ENCODE measurements around the gene MYG1. TPM values are rescaled to one million over a fixed set of nuclear protein-coding genes. Genes with fewer than 3 reads are reported as not detected.

The MYG1 gene
- total RNA-seq, 2 experiments from 2014 or later = 53.4 to 64.9 TPM

DNA sequence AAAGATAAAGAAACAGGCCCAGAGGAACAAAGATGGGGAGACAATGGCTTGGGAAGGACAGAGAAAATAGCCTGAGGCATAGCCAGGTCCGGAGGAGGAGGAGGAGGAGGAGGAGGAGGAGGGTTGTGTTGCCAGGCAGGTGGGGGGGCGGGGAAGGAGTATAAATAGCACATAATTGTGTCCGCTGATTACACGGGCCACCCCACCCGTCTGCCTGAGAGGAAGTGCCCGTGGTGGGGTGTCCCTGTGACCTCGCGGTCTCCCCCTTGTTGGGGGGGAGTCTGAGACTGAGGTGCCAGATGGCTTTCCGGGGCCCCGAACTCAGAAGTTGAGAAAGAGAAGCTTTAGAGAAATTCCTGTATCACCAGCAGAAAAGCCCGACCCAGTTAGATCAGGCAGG, 38.5 kb downstream of the MYG1 start:
- Histone ChIP-seq H3K9me2 (ENCODE audit: insufficient read depth, low read length) (no peaks in the 10 kb centered on the region), H4K20me1 (ENCODE audit: insufficient read depth, low read length) (no peaks in the 10 kb centered on the region), H3K27ac (ENCODE audit: low read depth, low read length, poor library complexity, severe bottlenecking) (no peak overlapping the region), H3K79me2 (ENCODE audit: insufficient read depth, low read depth, low read length) (no peaks in the 10 kb centered on the region), H2AFZ (ENCODE audit: low read length) (no peak overlapping the region), H3K4me2 (ENCODE audit: low read length) (no peak overlapping the region), H3K4me1 (ENCODE audit: insufficient read depth, low read length, poor library complexity, severe bottlenecking) (no peaks in the 10 kb centered on the region), H3K4me3 (ENCODE audit: low read depth, low read length, poor library complexity, severe bottlenecking) (no peak overlapping the region), H3K36me3 (ENCODE audit: insufficient read depth, low read length) (no peaks in the 10 kb centered on the region), H3K9me3 (ENCODE audit: low read length) (no peaks in the 10 kb centered on the region)
- POLR2A ChIA-PET = interaction anchor here (0.6 kb wide), 1 partner anchor 138 kb away, joined by 6 read pairs; no protein-coding TSS in a partner anchor
- no TSS peak for BruUV-seq (replicated peaks)
- CTCF ChIA-PET (ENCODE audit: unreplicated experiment) = no interaction called here
- intact Hi-C loops (cut with micrococcal nuclease; ENCODE audit: unreplicated experiment) = no loop called here
- DNase-seq (ENCODE audit: low spot score) = no peak
- TF ChIP-seq, protein P1, sequence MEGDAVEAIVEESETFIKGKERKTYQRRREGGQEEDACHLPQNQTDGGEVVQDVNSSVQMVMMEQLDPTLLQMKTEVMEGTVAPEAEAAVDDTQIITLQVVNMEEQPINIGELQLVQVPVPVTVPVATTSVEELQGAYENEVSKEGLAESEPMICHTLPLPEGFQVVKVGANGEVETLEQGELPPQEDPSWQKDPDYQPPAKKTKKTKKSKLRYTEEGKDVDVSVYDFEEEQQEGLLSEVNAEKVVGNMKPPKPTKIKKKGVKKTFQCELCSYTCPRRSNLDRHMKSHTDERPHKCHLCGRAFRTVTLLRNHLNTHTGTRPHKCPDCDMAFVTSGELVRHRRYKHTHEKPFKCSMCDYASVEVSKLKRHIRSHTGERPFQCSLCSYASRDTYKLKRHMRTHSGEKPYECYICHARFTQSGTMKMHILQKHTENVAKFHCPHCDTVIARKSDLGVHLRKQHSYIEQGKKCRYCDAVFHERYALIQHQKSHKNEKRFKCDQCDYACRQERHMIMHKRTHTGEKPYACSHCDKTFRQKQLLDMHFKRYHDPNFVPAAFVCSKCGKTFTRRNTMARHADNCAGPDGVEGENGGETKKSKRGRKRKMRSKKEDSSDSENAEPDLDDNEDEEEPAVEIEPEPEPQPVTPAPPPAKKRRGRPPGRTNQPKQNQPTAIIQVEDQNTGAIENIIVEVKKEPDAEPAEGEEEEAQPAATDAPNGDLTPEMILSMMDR (conservative IDR thresholded peaks at IDR 0.05; ENCODE audit: low read length) = no peak
- TF ChIP-seq EZH2phosphoT487 (IDR thresholded peaks at IDR 0.05; ENCODE audit: borderline replicate concordance, low read depth, low read length) = no peak

DNA sequence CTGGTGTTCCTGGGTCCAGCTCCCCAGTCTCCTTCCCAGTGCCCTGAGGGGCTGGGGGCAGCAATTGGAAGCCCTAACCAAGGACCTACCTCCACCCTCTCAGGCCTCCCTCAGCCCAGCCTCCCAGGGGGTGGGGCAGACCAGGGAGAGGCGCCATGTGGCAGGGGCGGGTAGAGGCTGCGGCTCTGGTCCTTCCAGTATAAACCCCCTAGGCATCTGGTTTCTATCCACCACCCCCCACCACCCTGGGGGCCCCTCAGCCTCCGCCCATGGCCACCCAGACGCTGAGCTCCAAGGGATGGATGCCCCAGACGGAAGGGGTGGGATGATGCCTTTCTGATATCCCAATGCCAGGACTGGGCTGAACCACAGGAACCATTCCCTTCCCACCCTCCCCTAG, 39.4 kb downstream of the MYG1 start:
- TF ChIP-seq, protein P1 (conservative IDR thresholded peaks at IDR 0.05; ENCODE audit: low read length) = no peak
- Histone ChIP-seq H3K9me2 (ENCODE audit: insufficient read depth, low read length) (no peaks in the 10 kb centered on the region), H4K20me1 (ENCODE audit: insufficient read depth, low read length) (no peaks in the 10 kb centered on the region), H3K4me2 (ENCODE audit: low read length) (no peak overlapping the region), H3K9me3 (ENCODE audit: low read length) (no peaks in the 10 kb centered on the region), H3K79me2 (ENCODE audit: insufficient read depth, low read depth, low read length) (no peaks in the 10 kb centered on the region), H3K4me1 (ENCODE audit: insufficient read depth, low read length, poor library complexity, severe bottlenecking) (peaks cover under 1% of the 10 kb centered on the region), H3K4me3 (ENCODE audit: low read depth, low read length, poor library complexity, severe bottlenecking) (no peak overlapping the region), H3K27ac (ENCODE audit: low read depth, low read length, poor library complexity, severe bottlenecking) (no peak overlapping the region), H2AFZ (ENCODE audit: low read length) (no peak overlapping the region), H3K36me3 (ENCODE audit: insufficient read depth, low read length) (no peaks in the 10 kb centered on the region)
- ChIA-PET CTCF (ENCODE audit: unreplicated experiment) (no interaction called here), POLR2A (no interaction called here)
- DNase-seq (ENCODE audit: low spot score) = no peak
- no TSS peak for BruUV-seq (replicated peaks)
- intact Hi-C loops (cut with micrococcal nuclease; ENCODE audit: unreplicated experiment) = no loop called here

DNA sequence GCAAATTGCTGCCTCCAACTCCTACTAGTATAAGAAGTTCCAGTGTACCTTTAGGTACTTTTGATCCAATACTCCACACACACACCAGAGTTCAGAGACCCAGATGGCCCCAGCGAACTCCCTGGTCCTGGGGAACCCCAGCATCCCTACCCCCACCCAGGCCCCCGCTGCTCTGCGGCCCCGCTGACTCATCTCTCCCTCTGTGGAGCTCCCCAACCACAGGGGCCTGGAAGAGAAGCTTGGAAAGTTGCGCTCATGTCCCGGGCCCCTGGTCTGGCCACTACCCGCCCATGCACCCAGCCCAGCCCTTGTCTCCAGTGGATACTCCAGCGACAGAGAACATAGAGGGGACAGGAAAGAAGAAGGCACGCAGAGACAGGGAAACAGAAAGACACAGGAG, 40.9 kb downstream of the MYG1 start:
- POLR2A ChIA-PET = no interaction called here
- intact Hi-C loops (cut with micrococcal nuclease; ENCODE audit: unreplicated experiment) = no loop called here
- peaks cover 14% of the 10 kb centered on the region for H3K4me1 ChIP-seq (ENCODE audit: insufficient read depth, low read length, poor library complexity, severe bottlenecking)

More for the DNA sequence above, 40.9 kb downstream of the MYG1 start:
- H3K79me2 ChIP-seq (ENCODE audit: insufficient read depth, low read depth, low read length) = no peaks in the 10 kb centered on the region
- H4K20me1 ChIP-seq (ENCODE audit: insufficient read depth, low read length) = no peaks in the 10 kb centered on the region
- H3K4me3 ChIP-seq (ENCODE audit: low read depth, low read length, poor library complexity, severe bottlenecking) = no peak overlapping the region
- no peaks in the 10 kb centered on the region for H3K9me3 ChIP-seq (ENCODE audit: low read length)
- no peaks in the 10 kb centered on the region for H3K9me2 ChIP-seq (ENCODE audit: insufficient read depth, low read length)
- no peak overlapping the region for H3K27ac ChIP-seq (ENCODE audit: low read depth, low read length, poor library complexity, severe bottlenecking)
- TF ChIP-seq, protein P1 (conservative IDR thresholded peaks at IDR 0.05; ENCODE audit: low read length) = no peak
- no peak for TF ChIP-seq EZH2phosphoT487 (IDR thresholded peaks at IDR 0.05; ENCODE audit: borderline replicate concordance, low read depth, low read length)
- no TSS peak for BruUV-seq (replicated peaks)
- CTCF ChIA-PET (ENCODE audit: unreplicated experiment) = no interaction called here
- H3K36me3 ChIP-seq (ENCODE audit: insufficient read depth, low read length) = no peaks in the 10 kb centered on the region
- no peak overlapping the region for H3K4me2 ChIP-seq (ENCODE audit: low read length)
- DNase-seq (ENCODE audit: low spot score) = no peak
- H2AFZ ChIP-seq (ENCODE audit: low read length) = no peak overlapping the region

Data from OCI-LY7 (cell line).